ENCODE data around the gene PPP4R3A. TPM values are rescaled to one million over a fixed set of nuclear protein-coding genes. Genes with fewer than 3 reads are reported as not detected.

The PPP4R3A gene
- total RNA-seq, 2 donors from 2014 or later: 47.2 to 71.5 TPM

DNA sequence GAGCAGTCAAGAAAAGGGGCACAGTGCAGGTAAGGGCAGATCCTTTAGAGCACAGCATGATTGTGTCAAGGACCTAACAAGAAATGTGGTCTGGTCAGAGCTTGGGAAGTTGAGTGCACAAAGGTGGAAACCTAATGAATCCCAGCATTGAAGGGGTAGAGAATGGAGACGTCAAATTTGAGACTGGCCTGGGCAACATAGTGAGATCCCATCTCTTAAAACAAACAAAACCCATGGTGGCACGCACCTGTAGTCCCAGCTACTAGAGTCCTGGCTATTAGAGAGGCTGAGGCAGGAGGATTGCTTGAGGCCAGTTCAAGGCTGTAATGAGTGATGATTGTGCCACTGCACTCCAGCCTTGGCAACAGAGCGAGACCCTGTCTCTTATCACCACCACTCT lies 55.5 kb downstream of the PPP4R3A start:
- no peak for ATAC-seq

DNA sequence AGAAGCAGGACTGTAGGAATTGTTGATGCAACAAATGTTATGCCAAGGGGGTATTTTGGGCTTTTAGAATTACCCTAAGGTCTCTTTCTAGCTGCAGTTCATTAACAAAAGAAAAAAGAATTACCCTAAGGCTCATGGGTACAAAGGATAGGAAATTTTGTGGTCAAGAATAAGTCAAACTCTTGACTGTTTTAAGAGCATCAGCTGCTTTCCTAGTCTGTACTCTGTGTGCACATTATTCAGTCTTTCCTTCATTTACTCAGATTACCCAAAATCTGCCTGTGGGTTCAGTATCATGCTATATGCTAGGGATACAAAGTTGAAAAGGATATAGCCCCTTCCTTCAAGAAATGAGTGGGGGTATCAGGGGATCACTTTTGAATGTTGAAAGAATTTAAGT lies 56.0 kb downstream of the PPP4R3A start:
- Histone ChIP-seq H3K4me3 (no peak overlapping the region), H3K36me3 (replicated peaks in 1 of 2; ENCODE audit: insufficient read depth in 1 of 2, low read depth in 2 of 2) (peaks cover 4 to 7% of the 10 kb centered on the region in 2 donors), H3K9me3 (no peaks in the 10 kb centered on the region), H3K27ac (no peak overlapping the region), H3K27me3 (no peaks in the 10 kb centered on the region), H3K4me1 (no peaks in the 10 kb centered on the region)
- DNase-seq: no peak
- intact Hi-C loops (cut with DNase I): no loop called here
- ATAC-seq: no peak
- TF ChIP-seq, protein P1, sequence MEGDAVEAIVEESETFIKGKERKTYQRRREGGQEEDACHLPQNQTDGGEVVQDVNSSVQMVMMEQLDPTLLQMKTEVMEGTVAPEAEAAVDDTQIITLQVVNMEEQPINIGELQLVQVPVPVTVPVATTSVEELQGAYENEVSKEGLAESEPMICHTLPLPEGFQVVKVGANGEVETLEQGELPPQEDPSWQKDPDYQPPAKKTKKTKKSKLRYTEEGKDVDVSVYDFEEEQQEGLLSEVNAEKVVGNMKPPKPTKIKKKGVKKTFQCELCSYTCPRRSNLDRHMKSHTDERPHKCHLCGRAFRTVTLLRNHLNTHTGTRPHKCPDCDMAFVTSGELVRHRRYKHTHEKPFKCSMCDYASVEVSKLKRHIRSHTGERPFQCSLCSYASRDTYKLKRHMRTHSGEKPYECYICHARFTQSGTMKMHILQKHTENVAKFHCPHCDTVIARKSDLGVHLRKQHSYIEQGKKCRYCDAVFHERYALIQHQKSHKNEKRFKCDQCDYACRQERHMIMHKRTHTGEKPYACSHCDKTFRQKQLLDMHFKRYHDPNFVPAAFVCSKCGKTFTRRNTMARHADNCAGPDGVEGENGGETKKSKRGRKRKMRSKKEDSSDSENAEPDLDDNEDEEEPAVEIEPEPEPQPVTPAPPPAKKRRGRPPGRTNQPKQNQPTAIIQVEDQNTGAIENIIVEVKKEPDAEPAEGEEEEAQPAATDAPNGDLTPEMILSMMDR (IDR thresholded peaks at IDR 0.05): no peak
- no peak for TF ChIP-seq POLR2A (IDR thresholded peaks at IDR 0.05)

More for the DNA sequence above, 55.5 kb downstream of the PPP4R3A start:
- H3K9me3 ChIP-seq: no peaks in the 10 kb centered on the region
- intact Hi-C loops (cut with DNase I): no loop called here
- H3K27me3 ChIP-seq: no peaks in the 10 kb centered on the region
- no peak for DNase-seq
- no peak overlapping the region for H3K27ac ChIP-seq
- no peaks in the 10 kb centered on the region for H3K4me1 ChIP-seq
- no peak overlapping the region for H3K4me3 ChIP-seq
- peaks cover 4 to 8% of the 10 kb centered on the region in 2 donors for H3K36me3 ChIP-seq (replicated peaks in 1 of 2; ENCODE audit: insufficient read depth in 1 of 2, low read depth in 2 of 2)
- TF ChIP-seq, protein P1 (IDR thresholded peaks at IDR 0.05): no peak
- 86 to 87% methylated on average over 3 of the region's 3 CpGs for WGBS, 2 donors

DNA sequence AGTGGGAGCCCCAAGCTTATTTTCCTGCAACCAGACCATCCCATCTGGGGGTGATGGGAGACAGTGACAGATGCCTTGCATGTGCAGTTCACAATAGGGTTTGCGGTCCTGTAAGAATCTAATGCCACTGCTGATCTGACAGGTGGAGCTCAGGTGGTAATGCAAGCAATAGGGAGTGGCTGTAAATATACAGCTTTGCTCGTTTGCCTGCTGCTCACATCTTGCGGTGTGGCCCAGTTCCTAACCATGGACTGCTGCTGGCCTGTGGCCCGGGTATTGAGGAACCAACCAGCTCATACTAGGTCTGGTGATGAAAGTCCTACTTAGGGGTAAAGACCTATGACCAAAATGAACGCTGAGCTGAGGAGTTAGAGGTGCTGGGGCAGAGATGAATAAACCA lies 56.4 kb downstream of the PPP4R3A start:
- Histone ChIP-seq H3K4me3 (no peak overlapping the region), H3K9me3 (no peaks in the 10 kb centered on the region), H3K27ac (no peak overlapping the region), H3K36me3 (replicated peaks in 1 of 2; ENCODE audit: insufficient read depth in 1 of 2, low read depth in 2 of 2) (peaks cover 0 to 4% of the 10 kb centered on the region in 2 donors), H3K27me3 (no peaks in the 10 kb centered on the region), H3K4me1 (no peaks in the 10 kb centered on the region)
- 87% methylated on average over 5 of the region's 5 CpGs for WGBS, 2 donors
- ATAC-seq (no peak), DNase-seq (no peak)
- intact Hi-C loops (cut with DNase I): no loop called here
- TF ChIP-seq, protein P1 (IDR thresholded peaks at IDR 0.05): no peak
- TF ChIP-seq POLR2A (IDR thresholded peaks at IDR 0.05): no peak

DNA sequence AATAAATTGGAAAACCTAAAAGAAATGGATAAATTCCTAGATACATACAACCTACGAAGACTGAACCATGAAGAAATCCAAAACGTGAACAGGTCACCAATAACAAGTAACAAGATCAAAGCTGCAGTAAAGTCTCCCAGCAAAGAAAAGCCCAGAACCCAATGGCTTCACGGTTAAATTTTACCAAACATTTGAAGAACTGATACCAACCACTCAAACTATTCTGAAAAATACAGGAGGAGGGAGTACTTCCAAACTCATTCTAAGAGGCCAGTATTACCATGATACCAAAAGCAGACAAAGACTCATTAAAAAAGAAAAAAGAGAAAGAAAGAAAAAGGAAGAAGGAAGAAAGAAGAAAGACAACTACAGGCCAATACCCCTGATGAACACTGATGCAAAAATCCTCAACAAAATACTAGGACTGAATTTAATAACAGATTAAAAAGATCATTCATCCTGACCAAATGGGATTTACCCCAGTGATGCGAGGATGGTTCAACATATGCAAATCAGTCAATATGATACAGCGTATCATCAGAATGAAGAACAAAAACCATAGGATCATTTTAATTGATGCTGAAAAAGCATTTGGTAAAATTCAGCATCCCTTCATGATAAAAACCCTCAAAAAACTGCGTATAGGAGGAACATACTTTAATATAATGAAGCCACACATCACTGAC lies 65.6 kb downstream of the PPP4R3A start:
- no peak for ATAC-seq

More for the DNA sequence above, 65.6 kb downstream of the PPP4R3A start:
- no peaks in the 10 kb centered on the region for H3K4me1 ChIP-seq
- no peaks in the 10 kb centered on the region for H3K9me3 ChIP-seq
- intact Hi-C loops (cut with DNase I): no loop called here
- no peaks in the 10 kb centered on the region for H3K27me3 ChIP-seq
- no peak overlapping the region for H3K4me3 ChIP-seq
- no peaks in the 10 kb centered on the region for H3K36me3 ChIP-seq (replicated peaks in 1 of 2; ENCODE audit: insufficient read depth in 1 of 2, low read depth in 2 of 2)
- 83% methylated on average over 6 of the region's 6 CpGs for WGBS, 2 donors
- H3K27ac ChIP-seq: no peak overlapping the region
- TF ChIP-seq, protein P1 (IDR thresholded peaks at IDR 0.05): no peak
- no peak for TF ChIP-seq POLR2A (IDR thresholded peaks at IDR 0.05)
- no peak for DNase-seq

Measured in body of pancreas (tissue), 4 donors.